H1 (cell line): Measurements from ENCODE around the gene IKZF3.

Experiments used
- EZH2 ChIP-seq: fragments of 200-600 bp; sonication (generic); IDR thresholded peaks from 2 replicates; pipeline ENCODE4 v1.7.1; 2012; ENCODE audit warnings: low read depth, mild to moderate bottlenecking, moderate library complexity, low read length, inconsistent platforms; ENCODE audit not compliant: severe bottlenecking
- FOSL1 ChIP-seq: IDR thresholded peaks from 2 replicates; pipeline ENCODE4 v1.6.1; 2011; ENCODE audit warnings: mild to moderate bottlenecking, low read depth, low read length, moderate library complexity; ENCODE audit not compliant: insufficient read depth
- HDAC6 ChIP-seq: IDR thresholded peaks from one replicate; pipeline ENCODE4 v1.7.1; 2012; ENCODE audit warnings: low read depth, mild to moderate bottlenecking, inconsistent platforms, low read length, moderate library complexity
- SIN3A ChIP-seq, 2 experiments: IDR thresholded peaks in 1 of 2; conservative IDR thresholded peaks in 1 of 2; 2 replicates each; pipeline ENCODE4 v1.6.1; 2011 to 2012; ENCODE audit warnings: low read length in 2 of 2, improper control_type of control experiment in 1 of 2, low read depth in 1 of 2, mild to moderate bottlenecking in 1 of 2
- SIX5 ChIP-seq: IDR thresholded peaks from 2 replicates; pipeline ENCODE4 v1.6.1; 2011; ENCODE audit warnings: mild to moderate bottlenecking, low read depth, low read length
- TF ChIP-seq, protein P1 (sequence below), 3 experiments: IDR thresholded peaks; 1 replicate in 2 of 3; 2 replicates in 1 of 3; pipeline versions ENCODE4 v1.5.1 to v1.6.1; 2011; ENCODE audit warnings: low read length in 3 of 3, mild to moderate bottlenecking in 3 of 3, inconsistent platforms in 2 of 3, low read depth in 1 of 3, moderate library complexity in 1 of 3; ENCODE audit not compliant: insufficient read depth in 1 of 3; ENCODE audit errors: control extremely low read depth in 1 of 3

DNA sequence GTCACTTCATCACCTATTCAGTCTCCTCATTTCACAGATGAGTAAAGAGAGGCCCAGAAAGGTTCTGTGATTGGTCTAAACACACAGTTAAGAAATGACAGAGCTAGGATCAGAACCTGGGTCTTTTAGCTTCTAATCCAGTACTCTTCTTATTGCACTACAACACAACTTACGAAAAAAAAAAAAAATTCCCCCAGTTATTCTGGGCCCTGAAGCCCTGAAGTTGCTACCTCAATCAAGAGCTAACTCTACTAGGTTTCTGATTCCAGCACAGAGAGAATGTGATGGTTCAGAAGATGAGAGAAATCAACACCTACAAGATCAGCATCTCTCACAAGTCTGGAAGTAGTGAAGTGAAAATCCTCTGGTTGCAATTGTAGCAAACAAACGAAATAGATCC, 89.1 kb downstream of the IKZF3 start:
- no peak for TF ChIP-seq FOSL1
- TF ChIP-seq SIX5: no peak
- TF ChIP-seq, protein P1, sequence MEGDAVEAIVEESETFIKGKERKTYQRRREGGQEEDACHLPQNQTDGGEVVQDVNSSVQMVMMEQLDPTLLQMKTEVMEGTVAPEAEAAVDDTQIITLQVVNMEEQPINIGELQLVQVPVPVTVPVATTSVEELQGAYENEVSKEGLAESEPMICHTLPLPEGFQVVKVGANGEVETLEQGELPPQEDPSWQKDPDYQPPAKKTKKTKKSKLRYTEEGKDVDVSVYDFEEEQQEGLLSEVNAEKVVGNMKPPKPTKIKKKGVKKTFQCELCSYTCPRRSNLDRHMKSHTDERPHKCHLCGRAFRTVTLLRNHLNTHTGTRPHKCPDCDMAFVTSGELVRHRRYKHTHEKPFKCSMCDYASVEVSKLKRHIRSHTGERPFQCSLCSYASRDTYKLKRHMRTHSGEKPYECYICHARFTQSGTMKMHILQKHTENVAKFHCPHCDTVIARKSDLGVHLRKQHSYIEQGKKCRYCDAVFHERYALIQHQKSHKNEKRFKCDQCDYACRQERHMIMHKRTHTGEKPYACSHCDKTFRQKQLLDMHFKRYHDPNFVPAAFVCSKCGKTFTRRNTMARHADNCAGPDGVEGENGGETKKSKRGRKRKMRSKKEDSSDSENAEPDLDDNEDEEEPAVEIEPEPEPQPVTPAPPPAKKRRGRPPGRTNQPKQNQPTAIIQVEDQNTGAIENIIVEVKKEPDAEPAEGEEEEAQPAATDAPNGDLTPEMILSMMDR (IDR thresholded peaks at IDR 0.05; ENCODE audit: control extremely low read depth in 1 of 3, insufficient read depth in 1 of 3, low read depth in 1 of 3, low read length in 3 of 3): no peak
- no peak for TF ChIP-seq EZH2
- TF ChIP-seq SIN3A (conservative IDR thresholded peaks at IDR 0.05 in 1 of 2, IDR thresholded peaks at IDR 0.05 in 1 of 2; ENCODE audit: low read depth in 1 of 2, low read length in 2 of 2): no peak
- no peak for TF ChIP-seq HDAC6
